HepG2 (cell line): Measurements from ENCODE around the gene MBD3L5. TPM values are rescaled to one million over a fixed set of nuclear protein-coding genes. Genes with fewer than 3 reads are reported as not detected.

Source experiments
- ARID4A ChIP-seq: sonication (generic); formaldehyde crosslinking; IDR thresholded peaks from 2 replicates; pipeline ENCODE4 v1.5.0; 2020; ENCODE audit warnings: mild to moderate bottlenecking, missing genetic modification reagents, borderline replicate concordance
- ARNT ChIP-seq: fragments of 450-650 bp; IDR thresholded peaks from 2 replicates; pipeline ENCODE4 v1.6.1; 2017
- CENPT ChIP-seq: sonication (generic); formaldehyde crosslinking; IDR thresholded peaks from 2 replicates; pipeline ENCODE4 v1.8.0; 2022; ENCODE audit warnings: low read depth, mild to moderate bottlenecking, moderate library complexity, missing genetic modification reagents
- ELF3 ChIP-seq: IDR thresholded peaks from 2 replicates; pipeline ENCODE4 v1.6.1; 2016; ENCODE audit warnings: missing genetic modification reagents, missing compliant biosample characterization
- ELF4 ChIP-seq: sonication (generic); formaldehyde crosslinking; IDR thresholded peaks from 2 replicates; pipeline ENCODE4 v1.5.0; 2020; ENCODE audit warnings: missing genetic modification reagents, mild to moderate bottlenecking, moderate library complexity, borderline replicate concordance
- ZFP91 ChIP-seq: sonication (generic); formaldehyde crosslinking; IDR thresholded peaks from 2 replicates; pipeline ENCODE4 v1.9.0; 2022; ENCODE audit warnings: missing genetic modification reagents, mild to moderate bottlenecking, borderline replicate concordance
- ZNF430 ChIP-seq: sonication (generic); formaldehyde crosslinking; IDR thresholded peaks from 2 replicates; pipeline ENCODE4 v1.9.0; 2021; ENCODE audit warnings: mild to moderate bottlenecking, missing genetic modification reagents
- ZNF615 ChIP-seq: sonication (generic); formaldehyde crosslinking; IDR thresholded peaks from 2 replicates; pipeline ENCODE4 v1.5.0; 2020; ENCODE audit warnings: mild to moderate bottlenecking, missing genetic modification reagents, borderline replicate concordance
- ZNF781 ChIP-seq: sonication (generic); formaldehyde crosslinking; IDR thresholded peaks from 2 replicates; pipeline ENCODE4 v1.5.1; 2020; ENCODE audit warnings: borderline replicate concordance, mild to moderate bottlenecking, missing genetic modification reagents; ENCODE audit errors: not compliant biosample characterization
- polyA plus RNA-seq, 8 experiments: library from polyadenylated mRNA; depleted of rRNA in 3 of 8; stranded (reverse) in 7 of 8; unstranded in 1 of 8; fragments of >200 nt; fragmentation: Illumina TruSeq in 4 of 8; extraction: Trizol in 4 of 8; gene quantifications; 2 replicates each; pipeline versions ENCODE4 v1.2.1 to v1.2.3, GENCODE V29; 2011 to 2016; ENCODE audit warnings: low read depth in 4 of 8, missing spikeins in 1 of 8, mixed read lengths in 1 of 8; ENCODE audit not compliant: insufficient read depth in 1 of 8
- total RNA-seq, 5 experiments: library from RNA; depleted of rRNA; stranded (reverse); fragments of >200 nt; fragmentation: Illumina TruSeq; extraction: Trizol; gene quantifications; 2 replicates each; pipeline ENCODE4 v1.2.3, GENCODE V29; 2016; ENCODE audit warnings: low read depth in 1 of 5
- TF ChIP-seq, protein P1 (sequence below), 2 experiments: sonication (generic) in 1 of 2; formaldehyde crosslinking in 1 of 2; IDR thresholded peaks; 2 replicates each; pipeline versions ENCODE4 v1.5.1 to v1.6.1; 2011 to 2020; ENCODE audit warnings: borderline replicate concordance in 1 of 2, low read depth in 1 of 2, low read length in 1 of 2, mild to moderate bottlenecking in 1 of 2, missing genetic modification reagents in 1 of 2, moderate library complexity in 1 of 2

Gene MBD3L5
- total and polyA plus RNA-seq, 2 of the 13 experiments (the other 11 are each of a cell fraction or from before 2014, with no cell fraction given): not detected

DNA sequence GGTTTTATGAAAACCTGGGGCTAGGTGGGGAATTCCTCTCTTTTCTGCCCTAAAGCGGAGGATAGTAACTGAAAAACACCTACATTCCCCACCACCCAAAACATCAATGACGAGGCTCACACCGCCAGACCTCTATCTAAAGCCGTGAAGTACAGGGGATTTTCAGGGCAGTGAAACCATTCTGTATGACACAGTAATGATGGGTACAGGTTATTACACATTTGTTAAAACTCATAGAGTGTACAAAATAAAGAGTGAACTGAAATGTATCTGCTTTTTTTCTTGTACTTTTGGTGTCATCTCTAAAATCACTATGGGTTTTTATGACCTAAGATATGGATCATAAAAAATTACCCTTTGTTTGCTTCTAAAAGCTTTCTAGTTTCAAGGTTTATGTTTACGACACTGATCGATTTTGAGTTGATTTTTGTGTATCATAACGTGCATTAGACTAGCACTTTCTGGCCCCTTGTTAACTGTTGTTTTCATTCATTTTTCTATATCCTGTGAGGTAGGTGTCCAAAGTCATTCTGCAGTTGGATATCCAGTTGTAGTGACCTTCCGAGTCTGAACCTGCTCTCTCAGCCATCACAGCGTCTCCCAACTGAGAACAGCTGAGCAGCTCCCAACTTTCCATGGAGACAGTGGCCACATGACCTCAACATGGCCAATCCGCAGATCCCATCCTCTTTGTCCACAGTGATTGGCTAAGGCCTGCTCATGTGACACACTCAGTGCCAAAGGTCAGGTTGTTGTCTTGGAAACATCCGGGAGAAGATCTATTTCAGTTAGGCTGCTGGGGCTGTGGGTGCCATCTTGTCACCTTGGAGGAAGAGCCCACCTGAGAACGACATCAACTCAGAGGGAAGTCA lies 19.4 kb upstream of the MBD3L5 start (continued):
- TF ChIP-seq, protein P1, sequence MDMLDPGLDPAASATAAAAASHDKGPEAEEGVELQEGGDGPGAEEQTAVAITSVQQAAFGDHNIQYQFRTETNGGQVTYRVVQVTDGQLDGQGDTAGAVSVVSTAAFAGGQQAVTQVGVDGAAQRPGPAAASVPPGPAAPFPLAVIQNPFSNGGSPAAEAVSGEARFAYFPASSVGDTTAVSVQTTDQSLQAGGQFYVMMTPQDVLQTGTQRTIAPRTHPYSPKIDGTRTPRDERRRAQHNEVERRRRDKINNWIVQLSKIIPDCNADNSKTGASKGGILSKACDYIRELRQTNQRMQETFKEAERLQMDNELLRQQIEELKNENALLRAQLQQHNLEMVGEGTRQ (IDR thresholded peaks at IDR 0.05; ENCODE audit: low read depth, low read length): 0 out of 2 replicates have a peak, but pooled peaks have one; percentile 44
- TF ChIP-seq, protein P1 (CRISPR knock-in tag; IDR thresholded peaks at IDR 0.05; ENCODE audit: borderline replicate concordance): peak; percentile 37; the same call in 1 of the 2 replicates
- TF ChIP-seq CENPT (no peak), ELF4 (CRISPR knock-in tag) (no peak), ARID4A (no peak), ZFP91 (CRISPR knock-in tag) (no peak), ZNF430 (CRISPR knock-in tag) (no peak), ELF3 (no peak), ARNT (no peak), ZNF615 (no peak), ZNF781 (CRISPR knock-in tag) (no peak)
- TF ChIP-seq, all 625 proteins: peak for 2
